Osteoblast (primary cell): ENCODE results near the gene SENP6. TPM values are rescaled to one million over a fixed set of nuclear protein-coding genes. Genes with fewer than 3 reads are reported as not detected.
"Not testable (repeated sequence)": the region's sequence is repeated elsewhere in the genome, so short reads cannot be mapped to it uniquely, and the experiment has no call there.

Source experiments
- DNase-seq: peaks from one replicate; pipeline ENCODE4 v3.0.0; 2011; ENCODE audit warnings: low spot score, mixed read lengths; ENCODE audit not compliant: insufficient read length; ENCODE audit errors: missing footprints
- H2AFZ ChIP-seq: 2 replicates; pipeline ENCODE4 v1.6.0; 2011; ENCODE audit warnings: mild to moderate bottlenecking, low read length
- H3K27ac ChIP-seq: 2 replicates; pipeline ENCODE4 v1.5.1; 2011; ENCODE audit warnings: mild to moderate bottlenecking, low read depth, low read length, moderate library complexity
- H3K27me3 ChIP-seq: 2 replicates; pipeline ENCODE4 v1.6.0; 2012; ENCODE audit warnings: mild to moderate bottlenecking, control low read depth, inconsistent platforms, low read length, moderate library complexity; ENCODE audit not compliant: insufficient read depth
- H3K36me3 ChIP-seq: 2 replicates; pipeline ENCODE4 v1.5.1; 2011; ENCODE audit warnings: mild to moderate bottlenecking, low read length, control low read depth, moderate library complexity; ENCODE audit not compliant: insufficient read depth
- H3K4me1 ChIP-seq: 2 replicates; pipeline ENCODE4 v1.5.1; 2011; ENCODE audit warnings: mild to moderate bottlenecking, low read length, control low read depth, moderate library complexity; ENCODE audit not compliant: insufficient read depth
- H3K4me2 ChIP-seq: 2 replicates; pipeline ENCODE4 v1.6.0; 2011; ENCODE audit warnings: mild to moderate bottlenecking, low read length; ENCODE audit not compliant: insufficient read depth
- H3K4me3 ChIP-seq: fragments of 200-600 bp; sonication (generic); 3 replicates; pipeline ENCODE4 v1.5.1; 2012; ENCODE audit warnings: mild to moderate bottlenecking, low read length, inconsistent platforms; ENCODE audit not compliant: insufficient read depth
- H3K79me2 ChIP-seq: 2 replicates; pipeline ENCODE4 v1.6.0; 2012; ENCODE audit warnings: mild to moderate bottlenecking, low read length, control low read depth, inconsistent platforms; ENCODE audit not compliant: insufficient read depth
- H3K9me3 ChIP-seq: 2 replicates; pipeline ENCODE4 v1.5.1; 2011; ENCODE audit warnings: low read depth, low read length, control low read depth
- H4K20me1 ChIP-seq: 2 replicates; pipeline ENCODE4 v1.6.0; 2012; ENCODE audit warnings: mild to moderate bottlenecking, low read length, control low read depth; ENCODE audit not compliant: insufficient read depth
- CTCF ChIP-seq: IDR thresholded peaks from 2 replicates; pipeline ENCODE4 v1.5.1; 2011; ENCODE audit warnings: mild to moderate bottlenecking, low read depth, low read length, moderate library complexity; ENCODE audit errors: extremely low read depth
- total RNA-seq: library from RNA; depleted of rRNA; stranded (reverse); fragments of >200 nt; gene quantifications from 2 replicates; pipeline ENCODE4 v1.2.3, GENCODE V29; 2012

The SENP6 gene
- total RNA-seq, 1 donor: 107 TPM

GRCh38 chr6:75691012-75691411 lies 89.3 kb downstream of the SENP6 start:
- no peaks in the 10 kb centered on the region for H3K27me3 ChIP-seq
- no peak overlapping the region for H2AFZ ChIP-seq
- no peak for DNase-seq
- H3K79me2 ChIP-seq: no peaks in the 10 kb centered on the region
- H4K20me1 ChIP-seq: no peaks in the 10 kb centered on the region
- no peak for TF ChIP-seq CTCF
- H3K4me3 ChIP-seq: no peak overlapping the region
- no peak overlapping the region for H3K4me2 ChIP-seq
- peaks cover 34% of the 10 kb centered on the region for H3K36me3 ChIP-seq
- H3K27ac ChIP-seq: no peak overlapping the region
- no peaks in the 10 kb centered on the region for H3K9me3 ChIP-seq
- H3K4me1 ChIP-seq: no peaks in the 10 kb centered on the region

- Histone ChIP-seq H3K36me3 (peaks cover 45% of the 10 kb centered on the region), H3K4me1 (no peaks in the 10 kb centered on the region), H3K27me3 (no peaks in the 10 kb centered on the region), H3K27ac (peak overlapping the region; percentile 23), H4K20me1 (no peaks in the 10 kb centered on the region), H3K79me2 (no peaks in the 10 kb centered on the region), H2AFZ (no peak overlapping the region), H3K9me3 (no peaks in the 10 kb centered on the region), H3K4me3 (no peak overlapping the region), H3K4me2 (no peak overlapping the region)
- peak; percentile 69 for DNase-seq
- TF ChIP-seq CTCF: peak; percentile 40
These were observed 91.9 kb downstream of the SENP6 start for GRCh38 chr6:75693534-75693933.

- Histone ChIP-seq H2AFZ (no peak overlapping the region), H3K9me3 (no peaks in the 10 kb centered on the region), H3K27ac (no peak overlapping the region), H3K36me3 (peaks cover 41% of the 10 kb centered on the region), H3K27me3 (no peaks in the 10 kb centered on the region), H3K4me3 (no peak overlapping the region), H3K79me2 (no peaks in the 10 kb centered on the region), H4K20me1 (no peaks in the 10 kb centered on the region), H3K4me2 (no peak overlapping the region), H3K4me1 (no peaks in the 10 kb centered on the region)
- peak; percentile 13 for DNase-seq
- no peak for TF ChIP-seq CTCF
These were observed 92.7 kb downstream of the SENP6 start for GRCh38 chr6:75694406-75694805.

DNA sequence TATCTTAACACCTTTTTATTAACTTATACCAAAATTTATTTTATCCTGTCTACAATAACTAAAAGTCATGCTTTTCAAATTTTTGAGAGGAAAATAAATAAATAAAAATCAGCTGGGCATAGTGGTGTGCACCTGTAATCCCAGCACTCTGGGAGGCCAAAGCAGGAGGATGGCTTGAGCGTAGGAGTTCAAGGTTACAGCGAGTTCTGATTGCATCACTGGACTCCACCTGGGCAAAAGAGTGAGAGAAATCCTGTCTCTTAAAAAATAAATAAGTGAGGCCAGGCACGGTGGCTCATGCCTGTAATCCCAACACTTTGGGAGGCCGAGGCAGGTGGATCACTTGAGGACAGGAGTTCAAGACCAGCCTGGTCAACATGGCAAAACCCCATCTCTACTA lies 106.7 kb downstream of the SENP6 start:
- H3K27ac ChIP-seq, H4K20me1 ChIP-seq, H3K4me3 ChIP-seq, H3K27me3 ChIP-seq, H3K79me2 ChIP-seq, H3K4me1 ChIP-seq, H3K9me3 ChIP-seq, H3K4me2 ChIP-seq, DNase-seq, H2AFZ ChIP-seq: not testable (repeated sequence)
- H3K36me3 ChIP-seq: peaks cover 39% of the 10 kb centered on the region

GRCh38 chr6:75711173-75711572 lies 109.5 kb downstream of the SENP6 start:
- no peaks in the 10 kb centered on the region for H3K9me3 ChIP-seq
- no peak overlapping the region for H3K4me2 ChIP-seq
- no peak for DNase-seq
- H3K27ac ChIP-seq: no peak overlapping the region
- H3K36me3 ChIP-seq: peaks cover 49% of the 10 kb centered on the region
- no peak for TF ChIP-seq CTCF
- no peak overlapping the region for H2AFZ ChIP-seq
- no peaks in the 10 kb centered on the region for H3K4me1 ChIP-seq
- H3K4me3 ChIP-seq: no peak overlapping the region
- H3K27me3 ChIP-seq: no peaks in the 10 kb centered on the region
- no peaks in the 10 kb centered on the region for H3K79me2 ChIP-seq
- no peaks in the 10 kb centered on the region for H4K20me1 ChIP-seq
